ENCODE data around the gene PACRG.

PACRG gene

GRCh38 chr6:162875070-162875469 lies 147.3 kb downstream of the PACRG start:
- Histone ChIP-seq H3F3A (ENCODE audit: insufficient read depth) (no peaks in the 10 kb centered on the region), H2AFZ (ENCODE audit: low read depth, low read length, severe bottlenecking) (no peak overlapping the region), H3K9ac (ENCODE audit: low read length) (no peak overlapping the region)

DNA sequence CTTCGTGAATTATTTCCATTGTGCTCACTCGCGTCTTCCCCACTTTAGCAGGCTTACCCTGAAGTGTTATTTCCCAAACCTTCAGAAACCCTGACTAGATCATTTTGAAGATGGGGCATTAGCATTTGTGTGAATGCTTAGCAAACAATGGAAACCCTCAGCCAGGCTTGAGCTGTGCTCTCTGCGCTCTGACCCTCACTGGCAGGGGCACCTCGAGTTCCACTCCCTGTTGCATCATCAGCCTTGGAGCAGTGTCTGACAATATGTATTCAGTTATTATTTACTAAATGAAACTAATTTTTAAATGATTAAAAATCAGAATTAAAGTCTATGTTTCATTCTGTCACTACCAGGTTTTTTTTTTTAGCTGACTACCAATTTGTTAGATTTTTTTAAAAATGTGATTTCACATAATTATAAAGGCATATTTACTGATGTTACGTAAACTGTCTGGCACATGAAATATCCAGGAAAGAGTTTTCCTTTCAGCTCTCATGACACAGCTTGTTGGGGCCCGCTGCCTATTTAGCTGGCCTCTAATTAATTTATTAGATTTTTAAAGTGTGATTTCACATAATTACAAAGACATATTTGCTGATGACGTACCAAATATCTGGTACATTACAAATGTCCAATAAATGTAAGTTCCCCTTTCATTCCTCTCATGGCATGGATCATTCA lies 155.2 kb downstream of the PACRG start:
- Histone ChIP-seq H4K20me1 (ENCODE audit: low read depth, low read length) (no peaks in the 10 kb centered on the region), H3F3A (ENCODE audit: insufficient read depth) (no peaks in the 10 kb centered on the region), H3K79me2 (ENCODE audit: insufficient read depth, low read length) (no peaks in the 10 kb centered on the region), H3K27me3 (ENCODE audit: low read length) (no peaks in the 10 kb centered on the region), H3K9me3 (ENCODE audit: insufficient read depth, low read length) (no peaks in the 10 kb centered on the region), H3K9me2 (replicated peaks; ENCODE audit: insufficient read depth, low read length) (no peaks in the 10 kb centered on the region), H3K4me2 (ENCODE audit: low read depth, low read length, poor library complexity, severe bottlenecking) (no peak overlapping the region), H3K27ac (ENCODE audit: low read depth, low read length) (no peak overlapping the region), H3K4me3 (ENCODE audit: insufficient read depth, low read length, poor library complexity, severe bottlenecking) (no peak overlapping the region), H3K9ac (ENCODE audit: low read length) (no peak overlapping the region), H3K36me3 (ENCODE audit: low read length) (no peaks in the 10 kb centered on the region), H2AFZ (ENCODE audit: low read depth, low read length, severe bottlenecking) (no peak overlapping the region)
- TF ChIP-seq, protein P1, sequence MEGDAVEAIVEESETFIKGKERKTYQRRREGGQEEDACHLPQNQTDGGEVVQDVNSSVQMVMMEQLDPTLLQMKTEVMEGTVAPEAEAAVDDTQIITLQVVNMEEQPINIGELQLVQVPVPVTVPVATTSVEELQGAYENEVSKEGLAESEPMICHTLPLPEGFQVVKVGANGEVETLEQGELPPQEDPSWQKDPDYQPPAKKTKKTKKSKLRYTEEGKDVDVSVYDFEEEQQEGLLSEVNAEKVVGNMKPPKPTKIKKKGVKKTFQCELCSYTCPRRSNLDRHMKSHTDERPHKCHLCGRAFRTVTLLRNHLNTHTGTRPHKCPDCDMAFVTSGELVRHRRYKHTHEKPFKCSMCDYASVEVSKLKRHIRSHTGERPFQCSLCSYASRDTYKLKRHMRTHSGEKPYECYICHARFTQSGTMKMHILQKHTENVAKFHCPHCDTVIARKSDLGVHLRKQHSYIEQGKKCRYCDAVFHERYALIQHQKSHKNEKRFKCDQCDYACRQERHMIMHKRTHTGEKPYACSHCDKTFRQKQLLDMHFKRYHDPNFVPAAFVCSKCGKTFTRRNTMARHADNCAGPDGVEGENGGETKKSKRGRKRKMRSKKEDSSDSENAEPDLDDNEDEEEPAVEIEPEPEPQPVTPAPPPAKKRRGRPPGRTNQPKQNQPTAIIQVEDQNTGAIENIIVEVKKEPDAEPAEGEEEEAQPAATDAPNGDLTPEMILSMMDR (IDR thresholded peaks at IDR 0.05; ENCODE audit: insufficient read depth, low read length, poor library complexity, severe bottlenecking) = no peak
- TF ChIP-seq EZH2phosphoT487 (conservative IDR thresholded peaks at IDR 0.05; ENCODE audit: low read length) = no peak

More at GRCh38 chr6:162875070-162875469, 147.3 kb downstream of the PACRG start:
- Histone ChIP-seq H4K20me1 (ENCODE audit: low read depth, low read length) (no peaks in the 10 kb centered on the region), H3K9me2 (replicated peaks; ENCODE audit: insufficient read depth, low read length) (no peaks in the 10 kb centered on the region), H3K27me3 (ENCODE audit: low read length) (no peaks in the 10 kb centered on the region), H3K4me2 (ENCODE audit: low read depth, low read length, poor library complexity, severe bottlenecking) (no peak overlapping the region), H3K36me3 (ENCODE audit: low read length) (no peaks in the 10 kb centered on the region), H3K27ac (ENCODE audit: low read depth, low read length) (no peak overlapping the region), H3K4me3 (ENCODE audit: insufficient read depth, low read length, poor library complexity, severe bottlenecking) (no peak overlapping the region), H3K9me3 (ENCODE audit: insufficient read depth, low read length) (no peaks in the 10 kb centered on the region), H3K79me2 (ENCODE audit: insufficient read depth, low read length) (no peaks in the 10 kb centered on the region)
- TF ChIP-seq, protein P1 (IDR thresholded peaks at IDR 0.05; ENCODE audit: insufficient read depth, low read length, poor library complexity, severe bottlenecking) = no peak
- TF ChIP-seq EZH2phosphoT487 (conservative IDR thresholded peaks at IDR 0.05; ENCODE audit: low read length) = no peak

GRCh38 chr6:162887981-162888689 lies 160.4 kb downstream of the PACRG start:
- no peaks in the 10 kb centered on the region for H3K9me3 ChIP-seq (ENCODE audit: insufficient read depth, low read length)
- H3K9ac ChIP-seq (ENCODE audit: low read length) = no peak overlapping the region
- H3K4me2 ChIP-seq (ENCODE audit: low read depth, low read length, poor library complexity, severe bottlenecking) = no peak overlapping the region
- no peaks in the 10 kb centered on the region for H3F3A ChIP-seq (ENCODE audit: insufficient read depth)
- H3K9me2 ChIP-seq (replicated peaks; ENCODE audit: insufficient read depth, low read length) = no peaks in the 10 kb centered on the region
- no peak for TF ChIP-seq EZH2phosphoT487 (conservative IDR thresholded peaks at IDR 0.05; ENCODE audit: low read length)
- TF ChIP-seq, protein P1 (IDR thresholded peaks at IDR 0.05; ENCODE audit: insufficient read depth, low read length, poor library complexity, severe bottlenecking) = no peak
- H3K27ac ChIP-seq (ENCODE audit: low read depth, low read length) = no peak overlapping the region
- no peaks in the 10 kb centered on the region for H3K79me2 ChIP-seq (ENCODE audit: insufficient read depth, low read length)
- no peak overlapping the region for H2AFZ ChIP-seq (ENCODE audit: low read depth, low read length, severe bottlenecking)
- H4K20me1 ChIP-seq (ENCODE audit: low read depth, low read length) = no peaks in the 10 kb centered on the region
- no peaks in the 10 kb centered on the region for H3K27me3 ChIP-seq (ENCODE audit: low read length)
- no peak overlapping the region for H3K4me3 ChIP-seq (ENCODE audit: insufficient read depth, low read length, poor library complexity, severe bottlenecking)
- no peaks in the 10 kb centered on the region for H3K36me3 ChIP-seq (ENCODE audit: low read length)
